GM18502 (cell line): ENCODE results near the gene UQCC3.

Source experiments
- ATAC-seq: cut with Tn5 transposase; IDR thresholded peaks from one replicate; pipeline ENCODE4 v1.9.1; 2021; ENCODE audit warnings: mild to moderate bottlenecking; ENCODE audit not compliant: unreplicated experiment, poor library complexity

Gene UQCC3

GRCh38 chr11:62719302-62719978 lies 48.0 kb downstream of the UQCC3 start:
- ATAC-seq = no peak

GRCh38 chr11:62721994-62722393 lies 50.5 kb downstream of the UQCC3 start:
- no peak for ATAC-seq
